Measurements from ENCODE around the gene PAPOLB. TPM values are rescaled to one million over a fixed set of nuclear protein-coding genes. Genes with fewer than 3 reads are reported as not detected.
A peak's percentile ranks its signal among the peaks of the same experiment; 100 is the strongest.

PAPOLB gene
- total RNA-seq, 6 donors from 2014 or later = 0.10 to 2.1 (median 0.39) TPM

DNA sequence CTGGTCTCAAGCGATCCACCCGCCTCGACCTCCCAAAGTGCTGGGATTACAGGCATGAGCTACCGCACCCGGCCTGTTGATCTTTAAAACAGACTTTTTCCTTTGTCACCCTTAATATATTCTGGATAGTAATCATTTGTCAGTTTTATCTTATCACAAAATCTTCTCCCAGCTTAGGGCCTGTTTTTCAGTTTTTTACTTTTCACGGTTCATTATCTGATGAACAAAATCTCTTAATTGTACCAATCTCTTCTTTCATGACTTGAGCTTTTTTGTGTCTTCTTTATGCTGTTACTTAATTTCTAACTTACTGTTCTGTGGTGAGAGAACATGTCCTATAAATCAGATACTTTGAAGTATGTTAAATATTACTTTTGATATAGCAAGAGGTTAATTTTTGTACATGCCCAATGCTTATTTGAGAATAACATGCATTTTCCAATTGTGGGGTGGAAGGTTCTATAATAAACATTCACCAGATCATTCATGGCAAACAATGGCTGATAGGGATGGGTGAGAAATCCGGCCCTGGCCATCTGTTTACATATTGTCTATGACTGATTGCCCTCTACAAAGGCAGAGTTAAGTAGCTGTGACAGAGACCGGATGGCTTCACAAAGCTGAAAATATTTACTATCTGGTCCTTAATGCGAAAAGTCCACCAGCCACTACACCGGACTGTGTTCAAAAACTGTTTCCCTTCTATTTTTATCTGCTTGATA lies 5.3 kb downstream of the PAPOLB start:
- Histone ChIP-seq H3K27ac (no peak overlapping the region), H3K4me3 (no peak overlapping the region), H3K36me3 (no peaks in the 10 kb centered on the region), H3K4me1 (peaks cover 0 to 9% (median 0%) of the 10 kb centered on the region in 4 donors), H3K27me3 (no peaks in the 10 kb centered on the region), H3K9me3 (no peaks in the 10 kb centered on the region)
- no peak for TF ChIP-seq POLR2AphosphoS5 (IDR thresholded peaks at IDR 0.05)
- TF ChIP-seq, protein P1, sequence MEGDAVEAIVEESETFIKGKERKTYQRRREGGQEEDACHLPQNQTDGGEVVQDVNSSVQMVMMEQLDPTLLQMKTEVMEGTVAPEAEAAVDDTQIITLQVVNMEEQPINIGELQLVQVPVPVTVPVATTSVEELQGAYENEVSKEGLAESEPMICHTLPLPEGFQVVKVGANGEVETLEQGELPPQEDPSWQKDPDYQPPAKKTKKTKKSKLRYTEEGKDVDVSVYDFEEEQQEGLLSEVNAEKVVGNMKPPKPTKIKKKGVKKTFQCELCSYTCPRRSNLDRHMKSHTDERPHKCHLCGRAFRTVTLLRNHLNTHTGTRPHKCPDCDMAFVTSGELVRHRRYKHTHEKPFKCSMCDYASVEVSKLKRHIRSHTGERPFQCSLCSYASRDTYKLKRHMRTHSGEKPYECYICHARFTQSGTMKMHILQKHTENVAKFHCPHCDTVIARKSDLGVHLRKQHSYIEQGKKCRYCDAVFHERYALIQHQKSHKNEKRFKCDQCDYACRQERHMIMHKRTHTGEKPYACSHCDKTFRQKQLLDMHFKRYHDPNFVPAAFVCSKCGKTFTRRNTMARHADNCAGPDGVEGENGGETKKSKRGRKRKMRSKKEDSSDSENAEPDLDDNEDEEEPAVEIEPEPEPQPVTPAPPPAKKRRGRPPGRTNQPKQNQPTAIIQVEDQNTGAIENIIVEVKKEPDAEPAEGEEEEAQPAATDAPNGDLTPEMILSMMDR (IDR thresholded peaks at IDR 0.05) = no peak
- TF ChIP-seq EP300 (IDR thresholded peaks at IDR 0.05) = no peak
- no peak for TF ChIP-seq POLR2A (IDR thresholded peaks at IDR 0.05)
- WGBS, 2 donors = 70 to 71% methylated on average over 10 of the region's 10 CpGs
- DNase-seq (no peak), ATAC-seq (ENCODE audit: low FRiP score in 2 of 2) (no peak)

DNA sequence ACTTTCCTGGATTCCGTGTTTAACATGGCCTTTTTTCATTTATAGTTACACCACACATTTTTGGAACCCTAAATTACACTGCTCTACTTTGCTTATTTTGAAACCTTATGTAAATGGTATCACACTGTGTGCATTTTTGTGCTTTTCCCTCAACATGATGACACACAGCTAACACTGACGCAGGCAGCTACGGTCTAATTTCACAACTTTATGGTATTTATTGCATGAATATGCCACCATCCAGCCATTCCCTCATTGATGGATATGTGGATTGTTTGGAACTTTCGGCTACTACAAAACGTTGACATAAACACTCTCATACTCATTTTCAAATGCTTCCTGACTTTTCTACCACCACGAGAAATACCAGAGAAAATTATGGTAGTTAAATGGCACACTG lies 6.9 kb downstream of the PAPOLB start:
- Histone ChIP-seq H3K27ac (no peak overlapping the region), H3K4me3 (no peak overlapping the region), H3K4me1 (peaks cover 0 to 9% (median 0%) of the 10 kb centered on the region in 4 donors), H3K9me3 (no peaks in the 10 kb centered on the region), H3K27me3 (no peaks in the 10 kb centered on the region), H3K36me3 (no peaks in the 10 kb centered on the region)
- ATAC-seq (ENCODE audit: low FRiP score in 2 of 2) (no peak), DNase-seq (no peak)
- TF ChIP-seq EP300 (IDR thresholded peaks at IDR 0.05) = no peak
- no peak for TF ChIP-seq POLR2AphosphoS5 (IDR thresholded peaks at IDR 0.05)
- 79 to 83% methylated on average over 6 of the region's 6 CpGs for WGBS, 2 donors

DNA sequence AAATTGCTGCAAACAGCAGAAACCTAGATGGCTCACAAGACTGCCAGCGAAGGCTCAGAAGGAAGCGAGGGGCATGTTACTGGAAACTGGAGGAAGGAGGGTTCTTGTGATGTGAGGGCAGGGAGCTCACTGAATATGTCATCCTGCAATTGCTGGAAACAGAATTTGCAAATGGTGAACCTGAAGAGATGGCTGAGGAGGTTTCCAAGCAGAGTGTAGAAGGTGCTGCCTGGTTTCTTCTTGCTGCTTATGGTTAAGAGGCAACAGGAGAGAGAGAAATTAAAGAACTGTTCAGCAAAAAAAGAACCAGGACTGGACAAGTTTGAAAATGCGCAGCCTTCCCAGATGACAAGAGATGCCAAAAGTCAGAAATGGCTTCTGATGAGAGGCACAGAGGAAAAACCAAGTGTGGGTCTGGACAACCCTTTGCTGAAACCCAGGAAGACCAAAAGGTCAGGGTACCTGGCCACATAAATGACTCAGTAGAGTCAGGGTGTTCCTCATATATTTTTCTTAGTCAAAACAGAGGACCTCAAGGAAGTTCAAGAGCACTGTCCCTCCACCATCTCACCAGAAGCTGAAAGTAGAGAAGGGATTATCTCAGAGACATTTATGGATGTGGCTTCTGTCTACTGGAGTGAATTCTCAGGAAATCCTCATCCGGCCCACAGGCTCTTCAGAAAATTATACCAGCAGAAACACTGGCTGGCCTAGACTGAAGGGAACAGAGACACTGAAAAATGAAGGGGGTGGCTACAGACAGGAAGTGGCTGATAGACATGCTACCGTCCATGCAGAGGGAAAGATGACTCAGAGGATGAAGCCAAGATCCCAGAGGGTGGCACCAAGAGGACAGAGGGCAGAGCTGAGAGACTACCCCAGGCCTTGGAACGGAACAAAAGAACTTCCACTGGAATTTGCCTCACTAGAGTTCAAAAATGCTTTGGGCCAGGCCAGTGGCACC lies 10.1 kb downstream of the PAPOLB start:
- ATAC-seq (ENCODE audit: low FRiP score in 2 of 2) (no peak), DNase-seq (no peak)
- H3K36me3 ChIP-seq = no peaks in the 10 kb centered on the region
- no peak for TF ChIP-seq EP300 (IDR thresholded peaks at IDR 0.05)
- TF ChIP-seq, protein P1 (IDR thresholded peaks at IDR 0.05) = no peak
- no peak for TF ChIP-seq POLR2AphosphoS5 (IDR thresholded peaks at IDR 0.05)
- no peak for TF ChIP-seq POLR2A (IDR thresholded peaks at IDR 0.05)
- WGBS, 2 donors = 74 to 79% methylated on average over 6 of the region's 6 CpGs
- H3K4me3 ChIP-seq = no peak overlapping the region
- no peaks in the 10 kb centered on the region for H3K27me3 ChIP-seq
- no peaks in the 10 kb centered on the region for H3K9me3 ChIP-seq
- H3K27ac ChIP-seq = peak overlapping the region in 2 of 4 donors; percentile 24 to 30
- peaks cover 0 to 7% (median 2%) of the 10 kb centered on the region in 4 donors for H3K4me1 ChIP-seq

DNA sequence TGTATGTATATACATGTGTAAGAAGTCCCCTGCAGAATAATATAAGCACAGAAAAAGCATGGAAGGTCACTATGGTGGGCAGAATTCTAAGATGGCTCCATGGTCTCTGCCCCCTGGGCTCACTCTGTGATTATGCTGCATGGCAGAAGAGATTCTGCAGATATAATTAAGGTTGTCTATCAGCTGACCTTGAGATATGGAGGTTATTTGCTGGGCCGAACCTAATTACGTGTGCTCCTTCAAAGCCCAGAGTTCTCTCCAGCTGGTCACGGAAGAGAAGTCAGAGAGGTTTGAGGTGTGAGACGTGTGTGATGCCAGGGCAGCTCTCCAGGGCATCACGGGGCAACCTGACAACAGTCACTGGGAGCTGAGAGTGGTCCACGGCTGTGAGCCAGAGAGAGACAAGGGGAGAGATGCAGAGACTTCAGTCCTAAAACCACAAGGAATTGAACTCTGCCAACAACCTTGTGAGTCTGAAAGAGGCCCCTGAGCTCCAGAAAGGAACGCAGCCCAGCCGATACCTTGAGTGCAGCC lies 11.5 kb downstream of the PAPOLB start:
- TF ChIP-seq EP300 (IDR thresholded peaks at IDR 0.05) = no peak
- no peak for TF ChIP-seq POLR2A (IDR thresholded peaks at IDR 0.05)
- TF ChIP-seq POLR2AphosphoS5 (IDR thresholded peaks at IDR 0.05) = no peak
- TF ChIP-seq, protein P1 (IDR thresholded peaks at IDR 0.05) = no peak
- DNase-seq (no peak), ATAC-seq (ENCODE audit: low FRiP score in 2 of 2) (no peak)
- Histone ChIP-seq H3K36me3 (no peaks in the 10 kb centered on the region), H3K4me1 (peaks cover 0 to 5% (median 0%) of the 10 kb centered on the region in 4 donors), H3K9me3 (no peaks in the 10 kb centered on the region), H3K4me3 (no peak overlapping the region), H3K27me3 (no peaks in the 10 kb centered on the region), H3K27ac (no peak overlapping the region)
- 91 to 96% methylated on average over 8 of the region's 8 CpGs for WGBS, 2 donors

DNA sequence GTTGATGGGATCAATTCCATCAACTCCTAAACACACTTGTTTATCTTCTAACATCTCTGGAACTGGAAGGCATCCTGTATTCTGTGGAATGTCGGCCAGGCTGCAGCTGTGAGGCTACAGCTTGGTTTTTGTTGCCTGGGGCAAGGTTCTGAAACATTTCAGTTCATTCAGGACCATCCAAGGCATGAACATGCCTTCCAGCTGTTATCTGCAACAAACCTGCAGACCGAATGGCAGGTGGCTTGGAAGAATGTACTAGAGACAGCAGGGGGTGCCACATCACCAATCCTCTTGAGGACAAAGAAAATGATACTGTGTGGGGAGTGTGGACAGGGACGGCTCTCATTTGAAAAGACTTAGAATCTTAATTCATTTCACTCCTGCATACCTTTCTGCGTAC lies 12.4 kb downstream of the PAPOLB start:
- Histone ChIP-seq H3K27ac (no peak overlapping the region), H3K36me3 (no peaks in the 10 kb centered on the region), H3K4me1 (peaks cover 0 to 5% (median 0%) of the 10 kb centered on the region in 4 donors), H3K9me3 (no peaks in the 10 kb centered on the region), H3K27me3 (no peaks in the 10 kb centered on the region), H3K4me3 (no peak overlapping the region)
- no peak for ATAC-seq (ENCODE audit: low FRiP score in 2 of 2)
- 31 to 32% methylated on average over 4 of the region's 4 CpGs for WGBS, 2 donors
- TF ChIP-seq EP300 (IDR thresholded peaks at IDR 0.05) = no peak
- TF ChIP-seq POLR2AphosphoS5 (IDR thresholded peaks at IDR 0.05) = no peak
- TF ChIP-seq, protein P1 (IDR thresholded peaks at IDR 0.05) = peak in 5 of 6 experiments; percentile 29 to 50 (median 43)
- no peak for TF ChIP-seq POLR2A (IDR thresholded peaks at IDR 0.05)
- peak in 1 of 2 donors; percentile 48 for DNase-seq

Data from upper lobe of left lung (tissue), 6 donors.